ENCODE results near the gene MBOAT2.

MBOAT2 gene

DNA sequence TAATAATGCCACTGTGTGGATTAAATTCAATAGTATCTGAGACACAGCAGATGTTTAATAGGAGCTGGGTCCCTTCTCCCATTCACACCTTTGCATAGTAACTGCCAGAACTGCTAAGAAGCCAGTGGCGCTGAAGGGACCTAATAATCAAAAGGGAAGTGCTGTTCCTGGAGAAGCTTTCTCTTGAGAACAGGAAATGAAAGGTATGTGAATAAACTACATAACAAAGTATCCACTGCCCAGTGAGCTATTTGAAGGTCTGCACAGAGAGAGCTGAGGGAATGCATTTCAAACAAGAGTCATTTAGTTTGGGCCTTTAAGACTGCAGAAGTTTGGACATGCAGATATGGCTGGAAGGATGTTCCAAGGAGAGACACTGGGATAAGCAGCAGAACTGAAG, 110.0 kb downstream of the MBOAT2 start:
- no peak for DNase-seq

DNA sequence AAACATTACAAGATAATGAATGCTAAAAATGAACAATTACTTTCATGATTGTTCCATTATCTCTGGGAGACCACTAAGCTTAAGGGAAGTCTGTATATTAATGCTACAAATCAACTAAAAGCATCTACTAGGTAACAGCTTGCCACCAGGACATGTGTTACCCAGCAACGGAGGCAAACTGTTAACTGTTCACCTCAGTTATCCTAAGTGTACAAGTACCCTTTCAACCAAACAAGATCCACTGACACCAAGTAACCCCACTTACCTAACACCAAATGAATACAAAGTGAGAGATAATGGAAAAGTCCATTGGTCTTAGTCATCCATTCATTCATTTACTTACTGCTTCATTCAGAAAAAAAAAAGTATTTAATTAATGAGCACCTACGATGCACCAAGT, 111.4 kb downstream of the MBOAT2 start:
- DNase-seq, result no peak

DNA sequence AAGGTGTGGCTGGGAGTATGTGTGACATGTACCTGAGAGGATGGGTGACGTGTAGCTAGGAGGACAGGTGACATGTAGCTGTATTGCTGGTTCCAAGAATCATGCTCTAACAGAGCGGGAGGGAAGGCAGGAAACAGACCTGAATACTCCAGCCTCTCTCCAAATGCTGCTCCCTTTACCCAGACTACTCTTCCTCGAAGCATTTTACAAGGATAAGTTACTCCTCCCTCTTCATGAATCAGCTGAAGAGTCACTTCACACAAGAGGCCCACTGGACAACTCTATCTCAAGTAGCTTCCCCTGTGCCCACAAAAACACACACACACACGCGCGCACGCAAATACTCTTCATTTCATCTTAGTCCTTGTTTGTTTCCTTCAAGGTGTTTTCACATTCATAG, 113.5 kb downstream of the MBOAT2 start:
- no peak for DNase-seq

DNA sequence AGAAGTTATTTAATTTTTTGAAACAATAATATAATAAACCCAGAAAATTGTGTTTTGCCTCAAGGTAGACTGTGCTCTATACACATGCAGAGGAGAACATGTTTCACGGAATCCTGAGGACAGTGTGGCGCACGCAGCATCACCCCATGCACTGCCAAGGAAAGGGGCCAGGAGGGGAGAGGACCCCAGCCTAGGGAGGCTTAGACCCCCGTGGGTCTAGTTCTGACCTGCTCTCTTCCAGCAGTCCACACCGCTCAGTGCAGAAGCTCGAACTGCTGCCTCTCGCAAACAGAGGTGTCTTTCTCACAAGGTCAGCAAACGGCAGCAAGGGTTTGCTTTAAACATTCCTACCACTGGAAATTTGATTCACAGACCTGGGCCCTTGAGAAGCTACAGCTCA, 114.5 kb downstream of the MBOAT2 start:
- DNase-seq, result no peak

DNA sequence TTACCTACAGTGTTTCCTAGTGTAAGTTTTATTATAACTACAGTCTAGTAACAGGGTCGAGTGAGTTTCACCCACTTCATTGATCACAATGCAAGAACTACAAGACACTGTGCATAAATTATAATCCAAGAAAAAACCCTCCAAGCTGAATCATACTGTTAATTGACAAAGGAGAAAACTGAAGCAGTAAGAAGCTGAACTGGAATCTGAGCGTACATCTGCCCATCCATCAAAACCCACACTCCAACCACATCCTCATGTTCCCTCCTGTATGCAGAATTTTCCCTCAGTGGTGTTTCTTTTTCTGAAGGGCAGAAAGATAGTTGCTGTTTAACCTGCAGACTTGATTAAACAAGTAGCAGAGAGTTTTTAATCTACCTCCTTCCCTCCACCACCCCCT, 116.6 kb downstream of the MBOAT2 start:
- no peak for DNase-seq

DNA sequence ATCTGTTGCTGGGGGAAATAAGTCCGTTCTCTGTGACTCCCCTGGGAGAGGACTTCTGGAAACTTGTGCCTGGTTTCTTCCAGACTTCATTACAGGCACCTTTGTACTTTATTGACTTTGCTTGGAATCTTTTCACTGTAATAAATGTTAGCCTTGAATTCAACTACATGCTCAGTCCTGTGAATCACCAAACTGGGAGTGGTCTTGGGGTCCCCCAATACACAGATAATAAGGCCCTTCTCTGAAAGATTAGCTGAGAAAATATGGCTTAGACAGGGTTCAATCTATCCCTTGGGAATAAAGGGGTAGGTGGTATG, 117.3 kb downstream of the MBOAT2 start:
- no peak for DNase-seq

DNA sequence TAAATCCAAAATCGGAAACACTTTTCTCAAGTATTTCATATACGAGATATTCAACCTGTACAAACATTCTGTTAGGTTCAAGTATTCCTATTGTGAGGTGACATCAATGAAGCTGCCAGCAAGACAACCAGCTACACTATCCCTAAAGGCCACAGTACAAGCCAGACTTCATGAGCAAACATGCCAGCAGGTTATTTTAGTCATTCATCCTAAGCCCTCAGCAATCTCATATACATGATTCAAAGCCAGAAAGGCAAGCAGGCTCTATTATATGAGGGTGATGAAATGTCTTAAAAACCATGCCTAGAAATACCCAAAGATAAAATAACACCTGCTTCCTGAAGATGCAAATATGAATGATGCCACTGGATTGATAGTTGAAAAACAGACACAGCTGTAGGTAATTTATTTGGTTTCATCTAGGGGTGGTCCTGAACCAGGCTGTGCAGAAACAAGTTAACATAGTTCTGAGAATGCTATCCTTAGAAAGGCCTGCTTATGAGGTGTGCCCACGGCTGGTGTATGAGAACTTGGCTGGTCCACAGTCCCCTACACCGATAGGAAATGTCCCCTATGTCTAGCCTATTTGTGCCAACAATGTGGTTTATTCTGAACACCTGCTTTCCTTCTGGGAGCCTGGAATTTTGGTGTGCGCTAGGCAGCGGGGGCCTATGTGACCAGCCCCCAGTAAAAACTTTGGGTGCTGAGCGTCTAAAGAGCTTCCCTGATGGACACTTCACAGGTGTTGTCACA, 117.9 kb downstream of the MBOAT2 start:
- no peak for DNase-seq

DNA sequence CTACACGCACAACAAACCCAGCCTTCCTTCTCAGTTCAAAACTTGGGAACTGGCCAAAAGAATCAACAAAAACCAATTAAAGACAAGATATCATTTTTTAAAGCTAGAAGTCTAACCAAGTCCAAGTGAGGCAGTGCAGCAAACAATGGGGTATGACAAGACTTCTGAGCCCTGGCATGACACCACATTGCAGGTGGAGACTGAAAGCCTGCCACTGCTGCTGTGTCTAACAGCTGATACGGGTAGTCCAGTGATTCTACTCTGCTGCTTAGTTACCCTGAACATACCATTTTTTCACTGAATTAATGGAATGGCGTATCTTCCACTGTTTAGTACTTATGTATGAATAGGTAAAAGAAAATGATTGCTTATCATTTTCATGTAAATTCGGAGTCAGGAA, 118.7 kb downstream of the MBOAT2 start:
- no peak for DNase-seq

DNA sequence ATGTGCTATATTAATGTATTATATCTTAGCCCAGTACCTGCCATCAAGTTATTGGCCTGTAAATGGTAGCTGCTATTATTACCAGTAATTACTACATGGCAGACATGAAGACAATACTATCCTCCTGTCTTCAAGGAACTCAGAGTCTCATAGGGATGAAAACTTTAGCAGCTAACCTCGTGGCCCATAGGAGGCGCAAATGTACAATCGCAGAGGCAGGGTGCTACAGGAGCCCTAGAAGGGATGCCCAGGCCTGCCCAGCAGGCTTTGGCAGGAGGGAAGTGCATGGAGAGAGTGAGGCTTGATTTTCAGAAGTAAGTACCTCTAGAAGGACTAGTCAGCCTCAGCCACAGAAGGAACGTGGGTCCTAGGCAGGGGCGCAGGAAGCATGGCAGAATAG, 121.4 kb downstream of the MBOAT2 start:
- DNase-seq, result peak; percentile 17

DNA sequence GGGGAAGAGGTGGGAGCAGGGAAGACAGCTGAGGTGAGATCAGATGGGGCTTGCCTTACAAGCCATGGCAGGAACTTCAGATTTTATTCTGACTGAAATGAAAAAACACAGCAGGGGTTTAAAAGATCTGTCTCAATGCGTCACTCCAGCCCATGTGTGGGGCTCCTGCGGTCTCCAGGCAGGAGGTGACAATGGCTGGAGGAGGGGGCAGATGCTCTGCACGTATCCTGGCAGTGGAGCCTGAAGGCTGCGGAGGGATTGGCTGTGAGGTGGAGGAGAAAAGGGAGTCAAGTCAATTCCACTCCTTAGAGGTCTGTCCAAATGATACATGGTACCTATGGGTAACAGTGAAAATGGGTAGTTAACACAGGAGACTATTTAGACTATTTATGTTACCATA, 125.6 kb downstream of the MBOAT2 start:
- no peak for DNase-seq

DNA sequence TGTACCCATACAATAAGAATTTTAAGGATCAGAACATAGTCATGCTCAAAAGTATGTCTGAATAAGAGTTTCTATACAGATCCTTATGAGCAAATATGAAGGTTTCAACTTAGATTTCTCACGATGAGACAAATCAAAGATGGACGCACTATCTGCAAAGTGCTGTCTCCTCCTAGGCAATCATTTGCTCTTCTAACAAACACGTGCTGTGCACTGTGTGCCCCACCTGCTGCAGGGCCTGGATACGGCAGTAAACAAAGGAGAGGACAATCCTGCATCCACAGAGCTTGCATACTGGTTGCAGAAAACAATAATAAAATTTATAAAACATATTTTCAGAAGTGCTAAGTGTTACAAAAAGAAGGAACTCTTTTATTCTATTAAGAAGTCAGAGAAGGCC, 126.2 kb downstream of the MBOAT2 start:
- no peak for DNase-seq

DNA sequence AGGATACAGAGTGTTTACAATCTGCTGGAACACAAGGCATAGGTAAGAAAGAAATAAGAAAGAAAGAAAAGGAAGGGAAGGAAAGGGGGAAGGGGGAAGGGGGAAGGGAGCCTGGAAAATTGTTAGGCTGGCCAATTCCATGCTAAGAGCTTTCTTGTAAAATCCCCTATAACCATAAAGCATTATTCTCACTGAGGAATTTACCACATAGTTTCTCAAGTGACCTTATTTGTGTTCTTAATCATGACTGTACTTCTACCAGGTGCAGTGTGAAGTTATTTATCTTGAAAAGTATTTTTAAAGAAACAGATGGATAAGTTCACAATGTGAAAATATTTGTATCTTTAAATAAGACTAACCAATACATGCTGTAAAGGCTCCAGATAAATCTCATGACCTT, 126.9 kb downstream of the MBOAT2 start:
- DNase-seq, result no peak

DNA sequence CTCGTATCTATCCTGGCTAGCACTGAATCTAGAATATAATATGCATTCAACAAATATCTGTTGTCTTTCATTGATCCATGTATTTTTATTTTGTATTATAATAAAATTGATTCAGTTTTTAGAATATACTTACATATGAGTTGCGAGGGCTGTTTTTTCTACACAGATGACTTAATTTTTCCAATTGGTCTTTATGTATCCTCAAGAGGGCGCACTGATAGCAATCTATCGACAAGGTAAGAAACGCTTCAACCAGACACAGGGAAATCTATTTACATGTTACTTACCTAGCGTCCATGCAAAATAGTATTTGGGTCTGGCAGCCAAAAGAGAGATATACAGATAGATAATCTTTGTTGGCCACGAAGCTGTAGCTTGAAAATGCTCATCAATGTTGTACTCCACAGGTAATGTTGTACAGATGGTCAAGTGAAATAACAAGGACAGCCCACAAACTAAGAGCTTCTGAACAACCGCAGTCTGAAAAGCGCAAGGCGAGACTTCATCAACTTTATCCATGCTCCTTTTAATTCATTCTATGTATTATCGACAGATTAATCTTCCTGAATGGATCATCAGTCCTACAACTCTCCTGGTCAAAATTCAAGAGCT, 130.6 kb downstream of the MBOAT2 start:
- DNase-seq, result no peak

DNA sequence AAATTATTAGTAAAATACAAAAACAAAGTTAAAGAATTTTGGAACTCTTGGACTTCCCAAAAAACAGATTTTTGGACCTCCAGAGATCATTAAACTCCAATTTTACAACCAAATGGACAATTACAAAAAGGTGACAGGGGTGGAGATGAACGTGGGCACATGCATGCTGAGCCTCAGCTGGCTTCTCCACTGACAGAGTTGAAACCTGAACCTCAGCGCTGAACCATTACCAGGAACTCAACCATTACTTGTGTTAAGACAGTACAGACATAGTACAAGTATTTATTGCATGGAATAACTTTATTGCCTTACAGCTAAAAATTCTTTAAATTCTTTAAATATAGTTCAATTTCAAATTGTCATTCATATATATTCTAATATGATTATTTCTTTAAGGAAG, 133.0 kb downstream of the MBOAT2 start:
- DNase-seq, result no peak

DNA sequence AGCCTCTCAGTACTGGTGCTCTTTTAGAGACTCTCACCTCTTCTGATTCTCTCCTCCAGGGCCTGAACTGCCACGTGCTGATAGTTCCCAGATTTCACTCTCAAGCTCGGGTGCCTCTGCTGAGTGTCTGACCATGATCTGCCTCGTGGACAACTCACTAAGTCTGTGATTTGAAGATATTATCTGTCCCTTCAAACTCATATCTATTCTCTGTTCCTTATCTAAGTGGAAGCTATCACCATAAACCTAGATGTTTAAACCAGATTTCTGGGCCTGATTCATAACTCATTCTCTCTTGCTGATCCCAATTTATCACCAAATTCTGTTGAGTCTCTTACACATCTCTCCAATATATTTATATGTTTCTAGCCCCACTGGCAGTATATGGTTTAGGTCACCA, 136.1 kb downstream of the MBOAT2 start:
- no peak for DNase-seq

DNA sequence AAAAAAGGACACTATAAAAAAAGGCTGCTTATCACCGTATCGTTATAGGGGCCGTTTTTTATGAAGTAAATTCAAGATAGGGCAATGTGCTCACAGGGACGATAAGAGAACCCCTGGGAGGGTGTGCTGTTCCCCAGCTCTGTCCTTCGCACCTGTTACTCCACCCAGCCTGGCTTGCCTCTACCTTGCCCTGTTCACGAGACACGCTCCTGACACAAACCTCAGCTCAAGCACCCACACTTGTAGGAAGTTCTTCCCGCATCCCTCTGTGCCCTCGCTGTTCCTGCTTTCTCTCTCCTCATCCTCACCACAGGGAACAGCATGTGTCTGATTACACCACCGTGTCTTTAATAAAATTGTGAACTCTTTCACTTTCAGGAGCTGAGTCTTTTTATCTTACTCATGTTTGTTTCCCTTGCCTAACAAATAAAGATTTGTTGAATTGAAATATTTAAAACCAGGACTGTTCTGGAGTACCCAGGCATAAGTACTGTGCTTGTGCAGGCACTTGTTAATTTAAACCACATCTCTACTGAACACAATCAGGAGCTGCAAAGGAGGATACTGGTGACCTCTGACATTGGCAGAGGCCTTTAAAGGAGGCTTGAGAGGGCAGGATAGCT, 140.0 kb downstream of the MBOAT2 start:
- no peak for DNase-seq

DNA sequence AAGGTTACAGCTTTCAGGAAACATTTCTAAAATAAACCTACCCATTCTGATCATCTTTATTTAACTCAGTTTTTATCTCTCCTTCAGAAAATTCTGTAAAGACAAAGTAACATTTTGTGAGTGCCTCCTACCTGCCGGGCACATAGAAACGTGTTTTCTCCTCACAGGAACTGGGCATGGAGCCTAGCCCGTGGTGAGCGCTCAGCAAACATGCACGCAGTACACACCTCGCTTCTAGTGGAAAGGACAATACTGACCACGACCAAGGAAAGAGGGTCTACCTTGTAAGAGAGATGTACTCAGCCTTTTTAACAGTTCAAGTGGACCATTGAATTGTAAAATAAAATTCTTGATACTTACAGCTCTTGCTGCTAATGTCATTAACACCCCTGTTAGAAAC, 141.3 kb downstream of the MBOAT2 start:
- no peak for DNase-seq

DNA sequence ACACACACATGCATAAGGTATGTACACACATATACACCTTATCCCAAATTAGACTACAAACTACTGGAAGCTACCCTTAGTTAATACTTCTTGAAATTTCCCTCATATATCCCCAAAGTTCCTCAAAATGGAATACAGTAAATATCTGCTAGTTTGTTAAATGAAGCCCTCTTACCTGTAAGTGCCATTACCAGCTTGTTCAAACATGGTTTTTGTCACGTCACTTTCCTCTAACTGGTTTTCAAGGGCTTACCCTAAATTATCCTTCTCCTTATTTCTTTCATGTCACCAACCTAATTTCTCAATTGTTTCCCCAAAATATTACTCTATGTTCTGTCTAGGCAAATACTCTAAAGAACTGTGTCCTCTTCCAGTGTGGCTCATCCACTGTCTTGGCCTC, 141.7 kb downstream of the MBOAT2 start:
- DNase-seq, result no peak

DNA sequence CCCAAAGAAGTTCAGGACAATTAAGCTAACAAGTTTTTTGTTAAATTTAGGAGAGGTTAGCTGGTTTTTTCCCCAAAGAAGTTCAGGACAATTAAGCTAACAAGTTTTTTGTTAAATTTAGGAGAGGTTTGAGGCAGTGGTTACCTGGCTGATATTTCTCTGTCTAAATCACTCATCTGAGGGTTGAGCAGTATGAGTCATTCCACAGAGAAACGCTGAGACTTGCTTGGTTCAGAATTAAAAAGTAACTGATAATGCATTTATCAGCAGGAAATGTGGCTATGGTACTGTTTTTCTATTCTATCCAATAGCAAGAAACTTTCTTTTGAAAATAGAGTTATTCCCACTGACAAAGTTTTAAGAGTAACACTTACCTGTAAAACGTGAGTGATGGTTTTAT, 143.2 kb downstream of the MBOAT2 start:
- DNase-seq, result no peak

DNA sequence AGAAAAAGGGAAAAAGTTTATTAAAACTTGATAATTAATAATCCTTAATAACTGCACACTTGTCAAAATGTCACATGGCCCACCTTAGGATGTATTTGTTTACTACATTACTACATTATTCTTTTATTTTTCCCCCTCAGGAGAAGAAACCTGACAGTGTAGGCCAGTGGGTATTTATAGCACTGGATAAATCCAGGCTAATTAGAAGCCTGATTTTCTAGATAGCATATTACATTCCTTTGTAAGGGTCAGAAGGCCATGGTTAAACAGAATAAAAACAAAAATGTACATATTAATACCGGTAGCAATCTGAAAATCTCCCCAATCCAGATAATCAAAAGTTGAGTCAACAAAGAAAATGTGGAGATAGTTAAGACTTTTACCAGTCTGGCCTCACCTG, 144.6 kb downstream of the MBOAT2 start:
- DNase-seq, result no peak

DNA sequence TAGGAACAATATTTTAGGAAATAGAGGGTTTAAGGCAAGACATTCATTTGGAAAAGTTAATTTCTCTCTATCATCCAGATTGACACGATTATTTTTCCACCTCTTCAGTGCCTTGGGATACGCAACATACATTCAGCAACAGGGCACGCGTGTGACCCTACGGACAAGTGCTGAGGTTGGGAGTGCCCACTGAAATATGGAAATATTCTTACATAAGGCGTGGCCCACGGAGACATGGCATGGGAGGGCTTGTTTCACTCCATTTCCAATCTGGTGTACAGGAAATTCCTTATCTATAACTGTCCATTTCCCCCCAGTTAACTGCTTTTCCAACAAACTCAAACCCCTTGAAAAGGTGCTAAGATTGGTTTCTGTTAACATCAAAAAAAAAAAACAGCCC, 145.2 kb downstream of the MBOAT2 start:
- DNase-seq, result no peak

DNA sequence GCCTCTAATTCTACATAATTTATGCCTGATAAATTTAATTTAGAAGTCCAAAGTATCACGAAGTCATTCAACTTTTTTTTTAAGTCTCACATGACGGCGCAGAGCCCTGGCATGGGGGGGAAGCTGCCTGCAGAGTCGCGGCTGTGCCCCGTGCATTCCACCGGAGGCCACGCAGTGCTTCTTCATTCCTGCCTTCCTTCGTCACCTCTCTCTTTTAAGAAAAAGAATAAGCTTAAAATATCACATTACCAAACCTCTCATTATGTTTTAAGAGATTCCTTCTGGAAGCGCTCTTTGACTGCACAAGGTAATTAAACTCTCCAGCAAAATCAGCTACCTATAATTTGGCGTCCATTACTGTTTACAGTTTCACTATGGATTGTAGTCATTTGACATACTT, 145.8 kb downstream of the MBOAT2 start:
- DNase-seq, result no peak

DNA sequence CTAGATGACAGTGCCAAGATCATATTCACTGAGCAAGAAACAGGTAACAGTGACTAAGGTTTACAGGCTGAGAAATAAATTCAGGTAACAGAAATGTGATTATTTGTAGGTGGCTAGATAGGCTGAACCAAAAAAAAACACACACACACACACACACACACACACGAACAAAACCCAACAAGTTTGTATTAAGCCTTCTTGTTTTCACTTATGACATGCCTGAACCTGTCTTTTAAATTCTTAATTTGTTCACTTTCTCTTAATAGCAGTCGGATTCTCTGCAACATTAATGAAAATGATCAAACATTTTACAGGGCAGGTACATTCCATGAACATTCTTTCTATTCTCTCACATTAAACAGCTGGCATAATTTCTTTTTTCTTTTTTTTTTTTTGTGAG, 147.3 kb downstream of the MBOAT2 start:
- no peak for DNase-seq

DNA sequence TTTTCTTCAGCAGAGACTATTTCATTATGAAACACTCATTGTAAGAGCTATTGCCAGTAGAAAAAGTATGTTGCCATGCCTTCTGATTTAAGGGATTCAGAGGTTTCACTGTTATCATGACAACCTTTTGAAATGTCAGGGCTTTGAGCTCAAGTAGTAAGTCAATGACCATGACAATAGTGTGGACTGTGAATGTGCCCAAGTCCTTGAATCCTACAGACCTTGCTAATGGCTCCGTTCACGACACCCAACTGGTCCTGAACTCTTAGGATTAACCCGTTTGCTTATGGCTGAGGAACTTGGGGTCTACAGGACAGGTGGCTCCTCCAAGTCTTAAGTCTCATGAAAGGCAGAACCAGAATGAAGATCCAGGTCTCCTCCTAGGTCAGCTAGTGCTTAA, 148.5 kb downstream of the MBOAT2 start:
- no peak for DNase-seq

DNA sequence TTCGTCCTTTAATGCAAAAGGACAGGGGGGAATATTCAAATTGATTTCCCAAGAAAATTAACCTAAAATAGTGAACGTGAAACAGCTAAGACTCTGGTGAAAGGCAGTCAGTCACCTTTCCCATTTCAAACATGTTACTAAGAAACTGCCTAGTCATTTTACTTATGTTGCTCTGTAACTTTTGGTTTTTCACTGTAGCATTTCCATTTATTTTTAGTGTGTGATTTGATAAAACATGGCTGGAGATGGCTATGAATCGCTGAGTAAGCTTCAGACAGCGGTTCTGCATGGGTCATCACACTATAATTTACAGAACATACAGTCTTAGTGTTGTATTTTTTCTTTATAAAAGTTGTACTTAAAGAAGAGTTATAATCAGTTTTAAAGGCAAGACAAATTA, 150.1 kb downstream of the MBOAT2 start:
- no peak for DNase-seq

All from 8988T (cell line).